GM10266 (cell line): Measurements from ENCODE around the gene ASXL1.
A peak's percentile ranks its signal among the peaks of the same experiment; 100 is the strongest.
"Not testable (repeated sequence)": the region's sequence is repeated elsewhere in the genome, so short reads cannot be mapped to it uniquely, and the experiment has no call there.

Experiments
- DNase-seq: peaks from one replicate; pipeline ENCODE4 v3.0.0; 2012; ENCODE audit errors: extremely low spot score
- CTCF ChIP-seq: IDR thresholded peaks from 2 replicates; pipeline ENCODE4 v1.5.1; 2012; ENCODE audit warnings: mild to moderate bottlenecking, low read depth; ENCODE audit not compliant: control insufficient read depth, insufficient read depth; ENCODE audit errors: missing control alignments

ASXL1 gene

GRCh38 chr20:32352121-32352720, 5.9 kb upstream of the ASXL1 start:
- no peak for TF ChIP-seq CTCF

GRCh38 chr20:32353848-32354496, 4.2 kb upstream of the ASXL1 start:
- no peak for DNase-seq
- TF ChIP-seq CTCF, result no peak

More at GRCh38 chr20:32352121-32352720, 5.9 kb upstream of the ASXL1 start:
- DNase-seq, result no peak

GRCh38 chr20:32354592-32355416, 3.3 kb upstream of the ASXL1 start:
- DNase-seq, result peak; percentile 33
- no peak for TF ChIP-seq CTCF

- TF ChIP-seq CTCF, result no peak
- peak; percentile 55 for DNase-seq
Measured at GRCh38 chr20:32355417-32355841, 2.7 kb upstream of the ASXL1 start.

GRCh38 chr20:32355907-32356621, 2.1 kb upstream of the ASXL1 start:
- not testable (repeated sequence) for DNase-seq

- DNase-seq, result no peak
- TF ChIP-seq CTCF, result no peak
Measured at GRCh38 chr20:32356622-32357374, 1.3 kb upstream of the ASXL1 start.
